HepG2 (cell line): ENCODE data around the gene MOCS2. TPM values are rescaled to one million over a fixed set of nuclear protein-coding genes. Genes with fewer than 3 reads are reported as not detected.

Source experiments
- polyA plus RNA-seq, 8 experiments: library from polyadenylated mRNA; depleted of rRNA in 3 of 8; stranded (reverse) in 7 of 8; unstranded in 1 of 8; fragments of >200 nt; fragmentation: Illumina TruSeq in 4 of 8; extraction: Trizol in 4 of 8; gene quantifications; 2 replicates each; pipeline versions ENCODE4 v1.2.1 to v1.2.3, GENCODE V29; 2011 to 2016; ENCODE audit warnings: low read depth in 4 of 8, missing spikeins in 1 of 8, mixed read lengths in 1 of 8; ENCODE audit not compliant: insufficient read depth in 1 of 8
- total RNA-seq, 5 experiments: library from RNA; depleted of rRNA; stranded (reverse); fragments of >200 nt; fragmentation: Illumina TruSeq; extraction: Trizol; gene quantifications; 2 replicates each; pipeline ENCODE4 v1.2.3, GENCODE V29; 2016; ENCODE audit warnings: low read depth in 1 of 5
- TF ChIP-seq, protein P1 (sequence below), 2 experiments: fragments of 450-650 bp in 1 of 2; sonication (generic) in 1 of 2; formaldehyde crosslinking in 1 of 2; IDR thresholded peaks; 2 replicates each; pipeline versions ENCODE4 v1.6.1 to v1.8.0; 2016 to 2022; ENCODE audit warnings: antibody characterized with exemption in 1 of 2, mild to moderate bottlenecking in 1 of 2, missing genetic modification reagents in 1 of 2
- TF ChIP-seq, protein P2 (sequence below): sonication (generic); formaldehyde crosslinking; IDR thresholded peaks from one replicate; pipeline ENCODE4 v1.5.1; 2020; ENCODE audit warnings: mild to moderate bottlenecking, missing genetic modification reagents; ENCODE audit errors: not compliant biosample characterization

MOCS2 gene
- total and polyA plus RNA-seq, 2 of the 13 experiments (the other 11 are each of a cell fraction or from before 2014, with no cell fraction given), result 19.2 to 41.9 TPM

DNA sequence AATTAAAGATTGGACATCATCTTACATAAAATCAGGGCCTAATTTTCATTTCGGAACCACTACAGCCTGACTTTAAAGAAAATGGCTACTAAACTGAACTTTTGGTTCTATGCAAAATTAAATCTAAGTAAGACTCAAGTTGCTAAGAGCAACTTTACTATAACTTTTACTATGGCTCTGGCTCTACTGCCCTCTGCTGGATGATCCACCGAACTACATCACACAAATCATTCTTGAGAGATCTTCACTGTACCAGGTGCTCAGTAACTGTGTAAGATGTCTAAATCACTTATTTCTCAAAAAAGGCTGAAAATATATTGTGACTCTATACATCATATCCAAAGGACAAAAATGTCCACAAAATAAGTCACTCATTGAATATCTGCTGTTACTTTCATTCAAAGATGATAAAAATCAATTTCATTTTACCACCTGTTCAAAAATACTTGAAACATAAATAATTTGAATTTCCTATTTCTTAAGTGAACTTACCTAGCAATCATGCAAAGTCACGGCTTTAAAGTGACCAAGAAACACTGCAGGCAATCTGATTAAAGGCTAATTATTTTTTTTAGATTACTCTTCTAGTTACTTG is 13.5 kb downstream of the MOCS2 start (continued):
- TF ChIP-seq, protein P1, sequence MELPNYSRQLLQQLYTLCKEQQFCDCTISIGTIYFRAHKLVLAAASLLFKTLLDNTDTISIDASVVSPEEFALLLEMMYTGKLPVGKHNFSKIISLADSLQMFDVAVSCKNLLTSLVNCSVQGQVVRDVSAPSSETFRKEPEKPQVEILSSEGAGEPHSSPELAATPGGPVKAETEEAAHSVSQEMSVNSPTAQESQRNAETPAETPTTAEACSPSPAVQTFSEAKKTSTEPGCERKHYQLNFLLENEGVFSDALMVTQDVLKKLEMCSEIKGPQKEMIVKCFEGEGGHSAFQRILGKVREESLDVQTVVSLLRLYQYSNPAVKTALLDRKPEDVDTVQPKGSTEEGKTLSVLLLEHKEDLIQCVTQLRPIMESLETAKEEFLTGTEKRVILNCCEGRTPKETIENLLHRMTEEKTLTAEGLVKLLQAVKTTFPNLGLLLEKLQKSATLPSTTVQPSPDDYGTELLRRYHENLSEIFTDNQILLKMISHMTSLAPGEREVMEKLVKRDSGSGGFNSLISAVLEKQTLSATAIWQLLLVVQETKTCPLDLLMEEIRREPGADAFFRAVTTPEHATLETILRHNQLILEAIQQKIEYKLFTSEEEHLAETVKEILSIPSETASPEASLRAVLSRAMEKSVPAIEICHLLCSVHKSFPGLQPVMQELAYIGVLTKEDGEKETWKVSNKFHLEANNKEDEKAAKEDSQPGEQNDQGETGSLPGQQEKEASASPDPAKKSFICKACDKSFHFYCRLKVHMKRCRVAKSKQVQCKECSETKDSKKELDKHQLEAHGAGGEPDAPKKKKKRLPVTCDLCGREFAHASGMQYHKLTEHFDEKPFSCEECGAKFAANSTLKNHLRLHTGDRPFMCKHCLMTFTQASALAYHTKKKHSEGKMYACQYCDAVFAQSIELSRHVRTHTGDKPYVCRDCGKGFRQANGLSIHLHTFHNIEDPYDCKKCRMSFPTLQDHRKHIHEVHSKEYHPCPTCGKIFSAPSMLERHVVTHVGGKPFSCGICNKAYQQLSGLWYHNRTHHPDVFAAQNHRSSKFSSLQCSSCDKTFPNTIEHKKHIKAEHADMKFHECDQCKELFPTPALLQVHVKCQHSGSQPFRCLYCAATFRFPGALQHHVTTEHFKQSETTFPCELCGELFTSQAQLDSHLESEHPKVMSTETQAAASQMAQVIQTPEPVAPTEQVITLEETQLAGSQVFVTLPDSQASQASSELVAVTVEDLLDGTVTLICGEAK (IDR thresholded peaks at IDR 0.05), result no peak
- TF ChIP-seq, protein P1 (CRISPR knock-in tag; IDR thresholded peaks at IDR 0.05), result no peak
- TF ChIP-seq, protein P2, sequence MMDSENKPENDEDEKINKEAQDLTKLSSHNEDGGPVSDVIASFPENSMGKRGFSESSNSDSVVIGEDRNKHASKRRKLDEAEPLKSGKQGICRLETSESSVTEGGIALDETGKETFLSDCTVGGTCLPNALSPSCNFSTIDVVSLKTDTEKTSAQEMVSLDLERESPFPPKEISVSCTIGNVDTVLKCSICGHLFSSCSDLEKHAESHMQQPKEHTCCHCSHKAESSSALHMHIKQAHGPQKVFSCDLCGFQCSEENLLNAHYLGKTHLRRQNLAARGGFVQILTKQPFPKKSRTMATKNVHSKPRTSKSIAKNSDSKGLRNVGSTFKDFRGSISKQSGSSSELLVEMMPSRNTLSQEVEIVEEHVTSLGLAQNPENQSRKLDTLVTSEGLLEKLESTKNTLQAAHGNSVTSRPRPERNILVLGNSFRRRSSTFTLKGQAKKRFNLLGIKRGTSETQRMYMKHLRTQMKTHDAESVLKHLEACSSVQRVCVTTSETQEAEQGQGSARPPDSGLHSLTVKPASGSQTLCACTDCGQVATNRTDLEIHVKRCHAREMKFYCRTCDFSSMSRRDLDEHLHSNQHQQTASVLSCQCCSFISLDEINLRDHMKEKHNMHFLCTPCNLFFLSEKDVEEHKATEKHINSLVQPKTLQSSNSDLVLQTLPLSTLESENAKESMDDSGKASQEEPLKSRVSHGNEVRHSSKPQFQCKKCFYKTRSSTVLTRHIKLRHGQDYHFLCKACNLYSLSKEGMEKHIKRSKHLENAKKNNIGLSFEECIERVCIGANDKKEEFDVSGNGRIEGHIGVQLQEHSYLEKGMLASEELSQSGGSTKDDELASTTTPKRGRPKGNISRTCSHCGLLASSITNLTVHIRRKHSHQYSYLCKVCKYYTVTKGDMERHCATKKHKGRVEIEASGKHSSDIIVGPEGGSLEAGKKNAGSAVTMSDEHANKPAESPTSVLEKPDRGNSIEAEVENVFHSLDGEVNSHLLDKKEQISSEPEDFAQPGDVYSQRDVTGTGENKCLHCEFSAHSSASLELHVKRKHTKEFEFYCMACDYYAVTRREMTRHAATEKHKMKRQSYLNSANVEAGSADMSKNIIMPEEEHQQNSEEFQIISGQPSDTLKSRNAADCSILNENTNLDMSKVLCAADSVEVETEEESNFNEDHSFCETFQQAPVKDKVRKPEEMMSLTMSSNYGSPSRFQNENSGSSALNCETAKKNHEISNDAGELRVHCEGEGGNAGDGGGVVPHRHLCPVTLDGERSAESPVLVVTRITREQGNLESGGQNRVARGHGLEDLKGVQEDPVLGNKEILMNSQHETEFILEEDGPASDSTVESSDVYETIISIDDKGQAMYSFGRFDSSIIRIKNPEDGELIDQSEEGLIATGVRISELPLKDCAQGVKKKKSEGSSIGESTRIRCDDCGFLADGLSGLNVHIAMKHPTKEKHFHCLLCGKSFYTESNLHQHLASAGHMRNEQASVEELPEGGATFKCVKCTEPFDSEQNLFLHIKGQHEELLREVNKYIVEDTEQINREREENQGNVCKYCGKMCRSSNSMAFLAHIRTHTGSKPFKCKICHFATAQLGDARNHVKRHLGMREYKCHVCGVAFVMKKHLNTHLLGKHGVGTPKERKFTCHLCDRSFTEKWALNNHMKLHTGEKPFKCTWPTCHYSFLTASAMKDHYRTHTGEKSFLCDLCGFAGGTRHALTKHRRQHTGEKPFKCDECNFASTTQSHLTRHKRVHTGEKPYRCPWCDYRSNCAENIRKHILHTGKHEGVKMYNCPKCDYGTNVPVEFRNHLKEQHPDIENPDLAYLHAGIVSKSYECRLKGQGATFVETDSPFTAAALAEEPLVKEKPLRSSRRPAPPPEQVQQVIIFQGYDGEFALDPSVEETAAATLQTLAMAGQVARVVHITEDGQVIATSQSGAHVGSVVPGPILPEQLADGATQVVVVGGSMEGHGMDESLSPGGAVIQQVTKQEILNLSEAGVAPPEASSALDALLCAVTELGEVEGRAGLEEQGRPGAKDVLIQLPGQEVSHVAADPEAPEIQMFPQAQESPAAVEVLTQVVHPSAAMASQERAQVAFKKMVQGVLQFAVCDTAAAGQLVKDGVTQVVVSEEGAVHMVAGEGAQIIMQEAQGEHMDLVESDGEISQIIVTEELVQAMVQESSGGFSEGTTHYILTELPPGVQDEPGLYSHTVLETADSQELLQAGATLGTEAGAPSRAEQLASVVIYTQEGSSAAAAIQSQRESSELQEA, result no peak
